Measurements from ENCODE around the gene PURB. TPM values are rescaled to one million over a fixed set of nuclear protein-coding genes. Genes with fewer than 3 reads are reported as not detected.

The PURB gene
- total and polyA plus RNA-seq, 7 donors = 8.8 to 27.2 (median 20.6) TPM

DNA sequence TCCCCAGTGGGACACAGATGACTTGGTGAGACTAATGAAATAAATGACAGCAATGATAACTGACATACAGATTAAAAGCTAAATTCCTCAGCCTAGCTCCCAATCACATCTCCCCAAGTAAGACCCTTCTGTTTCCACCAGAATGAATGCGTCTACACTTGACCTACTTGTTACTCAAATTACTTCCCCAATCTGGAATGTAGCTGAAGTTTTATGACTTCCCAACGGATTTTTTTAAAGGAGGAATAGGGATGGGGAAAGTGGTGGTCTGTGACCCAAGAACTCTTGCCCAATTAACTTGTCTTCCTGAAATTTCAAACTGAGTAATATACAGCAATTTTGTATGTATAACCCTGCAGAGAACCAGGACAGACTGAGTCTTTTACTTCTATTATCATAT, 46.6 kb downstream of the PURB start:
- no peak overlapping the region for H3K27ac ChIP-seq
- TF ChIP-seq, protein P1, sequence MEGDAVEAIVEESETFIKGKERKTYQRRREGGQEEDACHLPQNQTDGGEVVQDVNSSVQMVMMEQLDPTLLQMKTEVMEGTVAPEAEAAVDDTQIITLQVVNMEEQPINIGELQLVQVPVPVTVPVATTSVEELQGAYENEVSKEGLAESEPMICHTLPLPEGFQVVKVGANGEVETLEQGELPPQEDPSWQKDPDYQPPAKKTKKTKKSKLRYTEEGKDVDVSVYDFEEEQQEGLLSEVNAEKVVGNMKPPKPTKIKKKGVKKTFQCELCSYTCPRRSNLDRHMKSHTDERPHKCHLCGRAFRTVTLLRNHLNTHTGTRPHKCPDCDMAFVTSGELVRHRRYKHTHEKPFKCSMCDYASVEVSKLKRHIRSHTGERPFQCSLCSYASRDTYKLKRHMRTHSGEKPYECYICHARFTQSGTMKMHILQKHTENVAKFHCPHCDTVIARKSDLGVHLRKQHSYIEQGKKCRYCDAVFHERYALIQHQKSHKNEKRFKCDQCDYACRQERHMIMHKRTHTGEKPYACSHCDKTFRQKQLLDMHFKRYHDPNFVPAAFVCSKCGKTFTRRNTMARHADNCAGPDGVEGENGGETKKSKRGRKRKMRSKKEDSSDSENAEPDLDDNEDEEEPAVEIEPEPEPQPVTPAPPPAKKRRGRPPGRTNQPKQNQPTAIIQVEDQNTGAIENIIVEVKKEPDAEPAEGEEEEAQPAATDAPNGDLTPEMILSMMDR (IDR thresholded peaks at IDR 0.05) = no peak
- intact Hi-C loops (cut with DNase I) = no loop called here
- ATAC-seq (no peak), DNase-seq (no peak)
- peaks cover 3 to 76% of the 10 kb centered on the region in 2 donors for H3K36me3 ChIP-seq (ENCODE audit: insufficient read depth in 1 of 2, low read depth in 1 of 2)
- 37 to 61% (median 41%) methylated on average over 2 of the region's 2 CpGs for WGBS, 3 donors
- H3K27me3 ChIP-seq (ENCODE audit: insufficient read depth in 3 of 3, low read length in 2 of 3) = no peaks in the 10 kb centered on the region
- H3K4me1 ChIP-seq = peaks cover 12% of the 10 kb centered on the region
- H3K4me3 ChIP-seq = no peak overlapping the region
- no peaks in the 10 kb centered on the region for H3K9me3 ChIP-seq

DNA sequence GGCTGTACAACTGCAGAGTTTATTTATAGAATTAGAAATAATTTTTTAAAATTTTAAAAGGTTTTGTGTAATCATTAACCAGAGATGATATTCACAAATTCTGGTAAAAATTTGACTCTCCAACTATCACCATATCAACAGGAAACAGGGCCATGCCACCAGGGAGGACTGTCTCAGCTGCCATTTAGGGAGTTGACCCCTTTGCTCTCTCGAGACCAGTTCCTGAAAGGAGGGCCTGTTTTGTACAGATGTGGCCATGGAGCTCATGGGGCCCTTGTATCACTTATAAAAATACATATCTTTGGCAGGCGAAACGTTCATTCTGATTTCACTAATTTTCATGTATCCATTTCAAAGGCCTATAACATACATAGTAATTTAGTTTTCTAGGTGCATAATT, 57.8 kb downstream of the PURB start:
- 70 to 74% (median 74%) methylated on average over 3 of the region's 3 CpGs for WGBS, 3 donors
- no peak for DNase-seq
- Histone ChIP-seq H3K27ac (no peak overlapping the region), H3K4me3 (no peak overlapping the region), H3K4me1 (no peaks in the 10 kb centered on the region), H3K9me3 (no peaks in the 10 kb centered on the region), H3K27me3 (ENCODE audit: insufficient read depth in 3 of 3, low read length in 2 of 3) (no peaks in the 10 kb centered on the region), H3K36me3 (ENCODE audit: insufficient read depth in 1 of 2, low read depth in 1 of 2) (peaks cover 4 to 88% of the 10 kb centered on the region in 2 donors)
- TF ChIP-seq, protein P1 (IDR thresholded peaks at IDR 0.05) = no peak
- ATAC-seq = no peak
- intact Hi-C loops (cut with DNase I) = no loop called here

Other genes starting within 250 kb of the PURB start
- gene ZMIZ2, start 136.7 kb downstream of the PURB start, total RNA-seq = 10 to 100 TPM; 25.0 to 32.9 (median 28.6) TPM
- 10 to 100 TPM; 11.7 to 16.0 (median 15.3) TPM for gene ZMIZ2, start 136.7 kb downstream of the PURB start, polyA plus RNA-seq
- gene PPIA, start 88.8 kb downstream of the PURB start, total RNA-seq = 100 to 1,000 TPM; 251 to 725 (median 513) TPM
- 1,000 to 10,000 TPM; 1,071 to 3,448 (median 1,168) TPM for gene PPIA, start 88.8 kb downstream of the PURB start, polyA plus RNA-seq
- gene H2AZ2, start 37.4 kb downstream of the PURB start, total RNA-seq = 100 to 1,000 TPM; 121 to 155 (median 127) TPM
- 100 to 1,000 TPM in 1 of 3 donors, 10 to 100 TPM in 2; 37.1 to 129 (median 66.5) TPM for gene H2AZ2, start 37.4 kb downstream of the PURB start, polyA plus RNA-seq
- gene MYO1G, start 93.5 kb upstream of the PURB start, total RNA-seq = 1 to 10 TPM in 2 of 4 donors, under 1 TPM in 2; 0.41 to 1.9 (median 0.96) TPM
- under 1 TPM; 0.11 to 0.30 (median 0.29) TPM for gene MYO1G, start 93.5 kb upstream of the PURB start, polyA plus RNA-seq
- 10 to 100 TPM; 33.3 to 49.9 (median 42.2) TPM for gene CCM2, start 114.7 kb upstream of the PURB start, total RNA-seq
- gene CCM2, start 114.7 kb upstream of the PURB start, polyA plus RNA-seq = 100 to 1,000 TPM in 1 of 3 donors, 10 to 100 TPM in 2; 57.6 to 110 (median 76.5) TPM
- gene NACAD, start 203.4 kb upstream of the PURB start, total RNA-seq = 1 to 10 TPM; 1.1 to 1.4 (median 1.2) TPM
- gene NACAD, start 203.4 kb upstream of the PURB start, polyA plus RNA-seq = under 1 TPM; 0.23 to 0.51 (median 0.33) TPM
- 100 to 1,000 TPM in 1 of 4 donors, 10 to 100 TPM in 3; 70.9 to 127 (median 84.1) TPM for gene TBRG4, start 226.2 kb upstream of the PURB start, total RNA-seq
- 100 to 1,000 TPM in 2 of 3 donors, 10 to 100 TPM in 1; 90.4 to 195 (median 130) TPM for gene TBRG4, start 226.2 kb upstream of the PURB start, polyA plus RNA-seq